Osteocyte (in vitro differentiated cells): ENCODE results near the gene MAN2C1. TPM values are rescaled to one million over a fixed set of nuclear protein-coding genes. Genes with fewer than 3 reads are reported as not detected.
"Not testable (repeated sequence)": the region's sequence is repeated elsewhere in the genome, so short reads cannot be mapped to it uniquely, and the experiment has no call there.

Experiments
- DNase-seq: peaks from one replicate; pipeline ENCODE4 v3.0.0; 2021; ENCODE audit warnings: mixed read lengths; ENCODE audit not compliant: unreplicated experiment; ENCODE audit errors: extremely low spot score
- H3K27ac Mint-ChIP-seq: one replicate; pipeline ENCODE4 v1.8.0; 2021; ENCODE audit warnings: mild to moderate bottlenecking, mixed read lengths; ENCODE audit not compliant: unreplicated experiment
- H3K27me3 Mint-ChIP-seq: one replicate; pipeline ENCODE4 v1.8.0; 2021; ENCODE audit warnings: mixed read lengths; ENCODE audit not compliant: unreplicated experiment
- H3K36me3 Mint-ChIP-seq: one replicate; pipeline ENCODE4 v1.8.0; 2021; ENCODE audit warnings: mixed read lengths; ENCODE audit not compliant: unreplicated experiment
- H3K4me1 Mint-ChIP-seq: one replicate; pipeline ENCODE4 v1.8.0; 2021; ENCODE audit warnings: mixed read lengths; ENCODE audit not compliant: unreplicated experiment
- H3K4me3 Mint-ChIP-seq: one replicate; pipeline ENCODE4 v1.8.0; 2021; ENCODE audit warnings: mild to moderate bottlenecking, moderate library complexity, mixed read lengths; ENCODE audit not compliant: unreplicated experiment
- H3K9me3 Mint-ChIP-seq: one replicate; pipeline ENCODE4 v1.8.0; 2021; ENCODE audit warnings: mixed read lengths; ENCODE audit not compliant: unreplicated experiment
- total RNA-seq: library from RNA; stranded (reverse); gene quantifications from 2 replicates; pipeline ENCODE4 v1.2.1, GENCODE V29; 2021
- TF ChIP-seq, protein P1 (sequence below): fragments of 200-600 bp; sonication (generic); IDR thresholded peaks from 2 replicates; pipeline ENCODE4 v1.5.0; 2021; ENCODE audit warnings: antibody characterized with exemption, mild to moderate bottlenecking, moderate library complexity

Gene MAN2C1
- total RNA-seq, 1 donor from 2014 or later, result 219 TPM

DNA sequence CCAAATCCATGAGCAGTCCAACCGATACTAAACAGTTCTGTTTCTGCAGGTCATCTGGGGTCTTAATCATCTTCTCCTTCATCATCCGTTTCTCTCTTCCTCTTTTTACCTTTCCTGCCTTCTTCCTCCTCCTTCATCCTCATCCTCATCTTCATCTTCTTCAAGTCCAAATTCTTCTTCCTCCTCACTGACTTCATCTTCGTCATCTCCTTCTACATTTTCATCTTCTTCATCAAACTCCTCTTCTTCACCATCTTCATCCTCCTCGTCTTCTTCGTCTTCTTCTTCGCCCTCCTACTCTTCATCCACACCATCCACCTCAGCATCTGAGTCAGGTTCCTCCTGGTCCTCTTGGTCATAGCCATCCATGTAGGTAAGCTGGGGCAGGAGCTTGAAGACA, 46.7 kb downstream of the MAN2C1 start:
- DNase-seq, result no peak
- H3K9me3 Mint-ChIP-seq, result no peaks in the 10 kb centered on the region
- no peak overlapping the region for H3K27ac Mint-ChIP-seq
- peaks cover 49% of the 10 kb centered on the region for H3K27me3 Mint-ChIP-seq
- no peaks in the 10 kb centered on the region for H3K4me1 Mint-ChIP-seq
- peaks cover 2% of the 10 kb centered on the region for H3K36me3 Mint-ChIP-seq
- TF ChIP-seq, protein P1, sequence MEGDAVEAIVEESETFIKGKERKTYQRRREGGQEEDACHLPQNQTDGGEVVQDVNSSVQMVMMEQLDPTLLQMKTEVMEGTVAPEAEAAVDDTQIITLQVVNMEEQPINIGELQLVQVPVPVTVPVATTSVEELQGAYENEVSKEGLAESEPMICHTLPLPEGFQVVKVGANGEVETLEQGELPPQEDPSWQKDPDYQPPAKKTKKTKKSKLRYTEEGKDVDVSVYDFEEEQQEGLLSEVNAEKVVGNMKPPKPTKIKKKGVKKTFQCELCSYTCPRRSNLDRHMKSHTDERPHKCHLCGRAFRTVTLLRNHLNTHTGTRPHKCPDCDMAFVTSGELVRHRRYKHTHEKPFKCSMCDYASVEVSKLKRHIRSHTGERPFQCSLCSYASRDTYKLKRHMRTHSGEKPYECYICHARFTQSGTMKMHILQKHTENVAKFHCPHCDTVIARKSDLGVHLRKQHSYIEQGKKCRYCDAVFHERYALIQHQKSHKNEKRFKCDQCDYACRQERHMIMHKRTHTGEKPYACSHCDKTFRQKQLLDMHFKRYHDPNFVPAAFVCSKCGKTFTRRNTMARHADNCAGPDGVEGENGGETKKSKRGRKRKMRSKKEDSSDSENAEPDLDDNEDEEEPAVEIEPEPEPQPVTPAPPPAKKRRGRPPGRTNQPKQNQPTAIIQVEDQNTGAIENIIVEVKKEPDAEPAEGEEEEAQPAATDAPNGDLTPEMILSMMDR, result no peak
- H3K4me3 Mint-ChIP-seq, result no peak overlapping the region

DNA sequence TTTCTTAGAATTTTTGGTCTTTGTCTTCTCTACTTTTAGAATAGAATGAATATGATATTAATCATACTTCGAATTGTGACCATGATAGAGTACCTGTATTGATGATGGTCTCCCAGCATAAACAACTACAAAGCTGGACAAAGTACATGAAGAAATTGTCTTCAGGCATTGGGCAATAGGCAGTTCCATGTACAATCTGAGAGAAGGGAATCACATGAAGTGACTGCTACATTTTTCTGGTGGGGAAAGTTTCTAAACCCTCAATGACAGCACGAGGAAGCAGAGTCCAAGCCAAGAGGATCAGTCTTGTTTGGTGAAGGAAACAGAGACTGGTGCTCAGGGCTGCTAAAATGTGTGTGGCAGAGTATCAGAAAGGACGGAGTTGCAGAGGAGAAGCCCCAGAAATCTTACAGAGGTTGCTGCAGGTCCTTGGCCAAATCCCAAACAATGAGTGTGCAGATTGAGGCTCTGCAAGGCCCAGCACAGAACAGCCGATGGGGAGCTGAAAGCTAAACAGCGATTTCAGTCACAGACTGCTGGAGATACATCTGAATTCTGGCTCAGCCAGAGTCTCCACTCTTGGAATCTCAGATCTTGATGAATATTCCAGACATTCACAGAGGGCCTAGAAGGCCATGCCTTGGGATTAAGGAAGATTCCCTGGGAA, 49.0 kb downstream of the MAN2C1 start:
- H3K27me3 Mint-ChIP-seq, result peaks cover 51% of the 10 kb centered on the region
- not testable (repeated sequence) for H3K36me3 Mint-ChIP-seq, H3K27ac Mint-ChIP-seq, H3K9me3 Mint-ChIP-seq, H3K4me3 Mint-ChIP-seq, H3K4me1 Mint-ChIP-seq, DNase-seq

DNA sequence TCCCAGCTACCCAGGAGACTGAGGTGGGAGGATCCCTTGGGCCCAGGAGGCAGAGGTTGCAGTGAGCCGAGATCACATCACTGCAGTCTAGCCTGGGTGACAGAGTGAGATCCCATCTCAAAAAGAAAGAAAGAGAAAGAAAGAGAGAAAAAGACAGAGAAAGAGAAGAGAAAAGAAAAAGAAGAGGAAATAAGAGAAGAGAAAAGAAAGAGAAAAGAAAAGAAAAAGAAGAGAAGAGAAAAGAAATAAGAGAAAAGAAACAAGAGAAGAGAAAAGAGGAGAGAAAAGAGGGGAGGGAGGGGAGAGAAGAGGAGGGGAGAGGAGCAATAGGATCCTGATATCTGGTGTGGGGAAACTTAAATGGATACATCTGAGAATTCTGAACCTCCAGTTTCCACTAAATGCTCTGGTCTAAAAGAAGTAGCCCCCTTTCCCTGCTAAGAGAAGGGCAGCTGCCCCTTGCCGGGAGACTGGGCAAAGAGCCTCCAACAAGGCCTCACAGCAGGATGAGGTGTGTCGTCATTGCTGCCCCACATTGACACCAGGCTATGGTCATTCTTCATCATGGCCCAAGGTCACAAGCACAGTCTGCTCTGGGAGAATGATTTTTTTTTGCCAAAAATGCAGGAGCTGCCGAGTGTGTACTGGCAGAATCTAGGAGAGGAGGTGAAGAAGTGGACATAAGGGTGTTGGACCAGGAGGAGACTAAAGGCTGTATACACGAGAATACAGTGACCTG, 53.7 kb downstream of the MAN2C1 start:
- Mint-ChIP-seq H3K4me1 (peaks cover 3% of the 10 kb centered on the region), H3K27me3 (peaks cover 34% of the 10 kb centered on the region), H3K36me3 (no peaks in the 10 kb centered on the region), H3K4me3 (no peak overlapping the region), H3K9me3 (no peaks in the 10 kb centered on the region), H3K27ac (no peak overlapping the region)
- TF ChIP-seq, protein P1, result no peak
- DNase-seq, result no peak

DNA sequence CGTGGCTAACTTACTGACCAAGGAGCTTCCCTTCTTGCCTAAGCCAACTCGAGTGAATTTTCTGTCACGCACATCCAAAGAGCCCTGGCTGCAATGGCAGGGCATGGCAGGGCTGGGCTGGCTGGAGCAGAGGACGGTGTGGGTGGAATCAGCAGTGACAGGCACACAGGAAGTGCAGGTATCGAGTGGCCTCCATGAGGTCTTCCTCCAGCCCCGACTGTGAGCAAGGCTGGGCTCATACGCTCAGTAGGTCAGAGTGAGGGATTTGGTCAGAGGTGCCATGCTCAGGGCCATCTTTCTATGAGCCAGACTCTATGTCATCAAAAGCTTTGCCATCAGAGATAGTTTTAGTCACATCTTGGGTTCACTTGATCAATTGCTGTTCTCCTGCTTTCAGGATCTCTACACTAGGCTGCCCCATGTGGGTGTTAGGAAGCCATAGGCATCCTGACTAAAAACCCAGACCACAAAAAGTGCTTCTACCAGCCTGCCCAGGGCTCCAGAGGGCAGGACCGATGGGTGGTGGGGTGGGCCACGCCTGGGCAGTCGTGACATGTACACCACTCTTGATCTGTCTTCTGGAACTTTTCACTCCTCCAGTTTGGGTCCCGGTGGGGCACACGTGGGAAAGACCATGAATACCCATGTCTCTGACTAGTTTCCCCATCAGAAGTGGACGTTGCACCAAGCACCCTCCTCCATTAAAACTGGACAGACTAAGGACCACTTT, 55.1 kb downstream of the MAN2C1 start:
- Mint-ChIP-seq H3K4me1 (peaks cover 7% of the 10 kb centered on the region), H3K27me3 (peaks cover 31% of the 10 kb centered on the region), H3K9me3 (no peaks in the 10 kb centered on the region), H3K27ac (no peak overlapping the region), H3K36me3 (no peaks in the 10 kb centered on the region), H3K4me3 (no peak overlapping the region)
- TF ChIP-seq, protein P1, result no peak
- DNase-seq, result no peak

DNA sequence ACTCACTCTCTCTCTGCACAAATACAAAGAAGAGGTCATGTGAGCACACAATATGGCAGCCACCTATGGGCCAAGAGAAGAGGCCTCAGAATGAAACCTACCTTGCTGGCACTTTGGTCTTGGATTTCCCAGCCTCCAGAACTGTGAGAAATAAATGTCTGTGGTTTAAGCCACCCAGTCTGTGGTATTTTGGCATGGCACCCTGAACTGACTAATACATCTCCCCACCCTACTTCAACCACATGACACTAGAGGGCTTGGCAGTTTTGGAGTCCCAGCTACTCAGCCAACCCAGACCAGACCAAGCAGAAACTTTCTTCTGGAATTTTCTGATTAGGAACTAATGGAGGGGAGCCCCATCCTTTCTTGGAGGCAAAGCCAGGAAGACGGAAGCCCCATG, 55.9 kb downstream of the MAN2C1 start:
- H3K27me3 Mint-ChIP-seq, result peaks cover 35% of the 10 kb centered on the region
- DNase-seq, H3K9me3 Mint-ChIP-seq, H3K27ac Mint-ChIP-seq, H3K36me3 Mint-ChIP-seq, H3K4me1 Mint-ChIP-seq, H3K4me3 Mint-ChIP-seq: not testable (repeated sequence)

DNA sequence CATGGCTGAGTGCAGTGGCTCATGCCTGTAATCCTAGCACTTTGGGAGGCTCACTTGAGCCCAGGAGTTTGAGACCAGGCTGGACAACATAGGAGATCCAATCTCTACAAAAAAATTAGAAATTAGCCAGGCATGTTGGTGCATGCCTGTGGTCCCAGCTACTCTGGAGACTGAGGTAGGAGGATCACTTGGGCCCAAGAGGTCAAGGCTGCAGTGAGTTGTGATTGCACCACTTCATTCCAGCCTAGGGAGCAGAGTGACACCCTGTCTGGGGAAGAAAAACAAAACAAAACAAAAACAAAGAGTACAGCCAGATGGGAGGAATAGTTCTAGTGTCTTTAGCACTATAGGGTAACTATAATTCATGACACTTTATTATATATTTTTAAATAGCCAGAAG, 58.7 kb downstream of the MAN2C1 start:
- H3K9me3 Mint-ChIP-seq, result no peaks in the 10 kb centered on the region
- H3K4me3 Mint-ChIP-seq, result no peak overlapping the region
- H3K27ac Mint-ChIP-seq, result no peak overlapping the region
- peaks cover 56% of the 10 kb centered on the region for H3K27me3 Mint-ChIP-seq
- peaks cover 7% of the 10 kb centered on the region for H3K4me1 Mint-ChIP-seq
- TF ChIP-seq, protein P1, result no peak
- H3K36me3 Mint-ChIP-seq, result no peaks in the 10 kb centered on the region
- no peak for DNase-seq
